ENCODE data around the gene CELSR2.

- TF ChIP-seq SPI1 (IDR thresholded peaks at IDR 0.05; ENCODE audit: low read depth, low read length) (no peak), POLR2A (IDR thresholded peaks at IDR 0.05; ENCODE audit: low read depth, low read length) (no peak), TAF1 (IDR thresholded peaks at IDR 0.05; ENCODE audit: low read depth, low read length) (no peak), PAX5 (IDR thresholded peaks at IDR 0.05; ENCODE audit: insufficient read depth, low read length, severe bottlenecking) (no peak)
Measured at GRCh38 chr1:109229531-109230127, 19.7 kb upstream of the CELSR2 start.

All from GM12891 (cell line).